HG02870 (cell line): Measurements from ENCODE around the gene MIF.
A peak's percentile ranks its signal among the peaks of the same experiment; 100 is the strongest.
"Not testable (repeated sequence)": the region's sequence is repeated elsewhere in the genome, so short reads cannot be mapped to it uniquely, and the experiment has no call there.

Source experiments
- ATAC-seq: cut with Tn5 transposase; IDR thresholded peaks from one replicate; pipeline ENCODE4 v1.9.1; 2021; ENCODE audit warnings: mild to moderate bottlenecking, moderate library complexity; ENCODE audit not compliant: unreplicated experiment

Gene MIF

DNA sequence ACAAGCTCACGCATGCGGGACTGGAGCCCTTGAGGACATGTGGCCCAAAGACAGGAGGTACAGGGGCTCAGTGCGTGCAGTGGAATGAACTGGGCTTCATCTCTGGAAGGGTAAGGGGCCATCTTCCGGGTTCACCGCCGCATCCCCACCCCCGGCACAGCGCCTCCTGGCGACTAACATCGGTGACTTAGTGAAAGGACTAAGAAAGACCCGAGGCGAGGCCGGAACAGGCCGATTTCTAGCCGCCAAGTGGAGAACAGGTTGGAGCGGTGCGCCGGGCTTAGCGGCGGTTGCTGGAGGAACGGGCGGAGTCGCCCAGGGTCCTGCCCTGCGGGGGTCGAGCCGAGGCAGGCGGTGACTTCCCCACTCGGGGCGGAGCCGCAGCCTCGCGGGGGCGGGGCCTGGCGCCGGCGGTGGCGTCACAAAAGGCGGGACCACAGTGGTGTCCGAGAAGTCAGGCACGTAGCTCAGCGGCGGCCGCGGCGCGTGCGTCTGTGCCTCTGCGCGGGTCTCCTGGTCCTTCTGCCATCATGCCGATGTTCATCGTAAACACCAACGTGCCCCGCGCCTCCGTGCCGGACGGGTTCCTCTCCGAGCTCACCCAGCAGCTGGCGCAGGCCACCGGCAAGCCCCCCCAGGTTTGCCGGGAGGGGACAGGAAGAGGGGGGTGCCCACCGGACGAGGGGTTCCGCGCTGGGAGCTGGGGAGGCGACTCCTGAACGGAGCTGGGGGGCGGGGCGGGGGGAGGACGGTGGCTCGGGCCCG is at the start of gene MIF:
MIF (plus strand) TSS at position 439 of the 765 bp plus-strand sequence; CDS start at position 531, 92 bp downstream.
- ATAC-seq, result peak; percentile 79

DNA sequence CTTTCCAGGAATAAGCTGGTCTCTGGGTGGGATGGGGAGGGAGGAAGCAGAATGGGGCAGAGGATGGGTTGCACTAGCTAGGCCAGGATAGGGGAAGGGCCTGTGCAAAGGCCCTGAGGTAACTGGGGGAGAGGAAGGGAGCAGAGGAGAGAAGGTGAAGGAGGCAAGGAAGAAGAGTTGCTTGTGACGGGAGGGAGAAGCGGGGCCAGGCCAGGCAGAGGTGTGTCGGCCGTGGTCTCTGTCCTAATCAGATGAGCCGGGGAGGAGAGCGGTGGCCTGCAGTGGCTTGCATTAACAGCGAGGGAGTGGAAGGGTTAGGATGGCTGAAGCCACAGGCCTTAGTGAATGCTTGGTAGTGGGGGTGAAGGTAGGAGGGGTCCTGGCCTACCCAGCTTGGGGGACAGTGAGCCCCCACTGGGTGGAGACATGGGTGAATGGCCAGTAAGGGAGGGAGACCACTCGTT is 49.4 kb upstream of the MIF start:
- ATAC-seq, result no peak

DNA sequence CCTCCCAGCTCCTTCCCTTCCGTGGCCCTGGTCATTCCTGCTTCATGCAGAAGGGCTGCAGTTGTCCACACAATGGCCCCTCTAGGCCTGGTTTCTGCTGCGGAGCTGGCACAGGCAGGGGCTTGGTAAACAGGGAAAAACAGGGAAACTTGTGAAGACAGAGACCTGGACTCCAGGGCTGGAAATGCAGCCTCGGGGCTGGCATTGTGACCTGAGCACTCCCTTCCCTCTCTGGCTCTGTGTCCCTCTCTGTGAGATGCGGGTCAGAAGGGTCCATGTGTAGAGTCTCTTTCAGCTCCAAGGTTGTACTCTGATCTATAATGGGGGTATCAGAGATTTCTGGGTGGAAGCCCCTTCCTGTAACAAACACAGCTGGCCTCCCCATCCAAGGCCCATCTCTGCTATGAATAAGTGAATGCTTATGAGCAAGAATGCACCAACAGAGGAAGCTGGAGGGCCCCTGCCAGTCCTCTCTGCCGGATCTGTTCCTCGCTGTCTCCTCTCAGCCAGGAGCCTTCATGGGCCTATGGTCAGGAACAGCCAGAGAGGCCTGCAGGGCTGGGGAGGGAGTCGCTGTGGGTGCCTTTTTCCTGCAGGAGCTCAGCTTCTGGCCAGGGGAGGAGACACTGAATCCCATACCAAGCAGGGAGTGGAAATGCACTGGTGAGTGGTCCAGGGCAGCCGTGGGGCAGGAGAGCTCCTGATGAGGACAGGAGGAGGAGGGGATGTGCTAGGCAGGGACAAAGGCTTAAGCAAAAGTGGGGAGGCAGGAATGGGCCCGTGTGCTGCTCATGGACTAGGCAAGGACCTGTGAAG is 48.7 kb upstream of the MIF start:
- no peak for ATAC-seq

DNA sequence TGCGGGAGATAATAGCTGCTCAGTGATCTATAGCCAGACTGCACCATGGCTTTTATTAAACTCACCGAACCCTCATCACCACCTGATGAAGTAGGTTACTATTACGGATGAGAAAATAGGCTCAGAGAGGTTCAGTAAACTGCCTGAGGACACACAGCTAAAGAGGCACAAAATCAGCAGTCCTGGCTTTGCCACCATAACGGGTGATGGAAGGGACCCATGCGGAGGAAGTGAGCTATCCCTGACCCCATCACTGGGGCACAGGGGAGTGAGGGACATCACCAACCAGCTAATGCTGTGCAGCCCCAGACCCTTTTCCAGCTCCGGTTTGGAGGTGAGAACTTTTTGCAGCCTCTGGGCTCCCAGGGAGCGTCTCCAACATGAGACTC is 48.1 kb upstream of the MIF start:
- ATAC-seq, result no peak

DNA sequence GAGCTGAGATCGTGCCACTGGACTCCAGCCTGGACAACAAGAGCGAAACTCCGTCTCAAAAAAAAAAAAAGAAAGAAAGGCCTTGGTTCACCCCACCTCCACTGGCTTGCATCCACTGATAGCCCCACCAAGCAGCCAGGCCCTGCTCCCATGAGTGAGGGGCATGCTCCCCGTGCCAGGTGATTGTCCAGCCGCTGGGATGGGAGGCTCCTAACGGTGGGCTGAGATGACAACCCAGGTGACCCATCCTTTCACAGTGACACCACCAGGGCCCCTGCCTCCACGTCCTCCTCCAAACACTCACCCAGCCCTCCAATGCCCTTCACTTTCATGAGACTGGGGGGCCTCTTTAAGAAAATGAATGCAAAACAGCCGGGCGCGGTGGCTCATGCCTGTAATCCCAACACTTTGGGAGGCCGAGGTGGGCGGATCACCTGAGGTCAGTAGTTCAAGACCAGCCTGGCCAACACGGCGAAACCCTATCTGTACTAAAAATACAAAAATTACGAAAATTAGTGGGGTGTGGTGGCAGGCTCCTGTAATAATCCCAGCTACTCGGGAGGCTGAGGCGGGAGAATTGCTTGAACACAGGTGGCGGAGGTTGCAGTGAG is 46.8 kb upstream of the MIF start:
- ATAC-seq, result no peak

DNA sequence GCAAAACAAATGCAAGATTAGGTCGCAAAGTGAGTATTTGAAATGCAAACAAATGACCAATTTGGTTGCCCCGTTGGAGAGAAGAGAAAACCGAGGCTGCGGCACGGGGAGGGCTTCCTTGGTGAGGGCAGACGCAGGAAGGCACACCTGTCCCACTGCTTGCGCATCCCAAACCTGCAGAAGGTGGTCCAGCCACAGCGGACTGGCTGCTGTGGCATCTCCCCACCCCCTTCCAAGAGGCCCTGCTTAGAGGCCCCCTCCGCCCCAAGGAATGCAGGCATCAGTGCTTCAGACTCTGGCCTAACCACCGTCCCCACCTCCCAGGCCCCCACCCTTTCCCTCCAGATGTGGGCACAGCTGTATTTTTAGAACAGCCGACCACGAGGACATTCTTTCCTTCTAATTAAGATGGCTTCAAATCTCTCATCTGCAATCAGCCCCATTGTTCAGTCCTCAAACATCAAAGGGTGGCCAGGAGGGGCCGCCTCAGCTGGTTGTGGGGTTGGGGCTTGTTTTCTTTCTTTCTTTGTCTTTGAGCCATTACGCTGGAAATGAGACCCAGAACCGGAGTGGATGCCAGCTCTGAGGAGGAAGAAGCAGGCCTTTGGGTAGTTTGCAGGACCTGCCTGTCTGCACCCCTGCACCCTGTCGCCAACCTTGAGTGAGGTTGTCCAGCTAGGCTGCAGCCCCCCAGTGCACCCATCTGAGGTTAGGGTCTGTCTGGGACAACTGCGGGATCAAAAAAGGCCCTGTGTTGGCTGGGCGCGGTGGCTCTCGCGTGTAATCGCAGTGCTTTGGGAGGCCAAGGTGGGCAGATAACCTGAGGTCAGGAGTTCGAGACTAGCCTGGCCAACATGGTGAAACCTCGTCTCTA is 46.0 kb upstream of the MIF start:
- no peak for ATAC-seq

DNA sequence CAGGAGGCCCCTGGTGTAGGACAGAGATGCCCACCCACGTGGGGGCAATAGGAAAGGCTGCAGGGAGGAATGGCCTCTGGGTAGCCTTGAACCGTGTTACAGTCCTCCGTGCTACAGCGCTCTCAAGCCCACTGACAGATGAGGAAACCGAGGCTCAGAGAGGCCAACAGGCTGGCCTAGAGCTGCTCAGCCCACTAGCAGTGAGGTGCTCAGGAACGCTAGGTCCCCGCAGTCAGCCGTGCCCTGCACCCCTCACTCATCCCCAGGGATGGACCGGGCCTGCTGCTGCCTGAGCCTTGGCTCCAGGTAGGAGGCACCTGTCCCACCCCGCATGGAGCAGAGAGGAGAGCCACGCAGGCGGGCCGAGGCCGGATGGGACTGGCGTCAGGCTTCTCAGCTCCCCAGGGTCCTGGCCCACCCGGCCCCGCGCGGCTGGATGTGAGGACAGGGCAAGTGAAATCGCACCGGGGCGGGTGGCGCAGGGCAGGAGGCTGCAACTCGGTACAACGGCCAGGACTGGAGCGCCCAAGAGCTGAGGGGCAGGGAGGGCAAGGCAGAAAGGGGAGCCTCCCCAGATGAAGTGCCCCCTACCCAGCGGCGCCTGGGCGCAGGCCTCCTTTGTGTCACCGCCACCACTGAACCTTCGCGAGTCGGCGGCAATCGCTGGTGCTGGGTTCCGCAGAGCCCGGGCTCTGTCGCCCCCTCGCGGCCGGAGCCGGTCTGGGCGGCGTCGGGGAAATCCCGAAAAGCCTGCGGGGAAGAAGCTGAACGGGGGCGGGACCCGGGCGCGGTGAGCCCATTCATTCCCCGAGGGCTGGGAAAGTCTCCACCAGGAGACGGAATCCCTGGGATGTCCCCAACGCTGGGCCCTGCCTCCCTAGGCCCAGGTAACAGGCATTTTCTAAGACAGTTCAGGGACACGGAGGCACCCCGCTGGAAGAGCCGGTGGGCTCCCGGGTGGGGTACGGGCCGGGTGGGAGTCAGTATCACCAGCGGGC is 44.9 kb upstream of the MIF start:
- no peak for ATAC-seq

DNA sequence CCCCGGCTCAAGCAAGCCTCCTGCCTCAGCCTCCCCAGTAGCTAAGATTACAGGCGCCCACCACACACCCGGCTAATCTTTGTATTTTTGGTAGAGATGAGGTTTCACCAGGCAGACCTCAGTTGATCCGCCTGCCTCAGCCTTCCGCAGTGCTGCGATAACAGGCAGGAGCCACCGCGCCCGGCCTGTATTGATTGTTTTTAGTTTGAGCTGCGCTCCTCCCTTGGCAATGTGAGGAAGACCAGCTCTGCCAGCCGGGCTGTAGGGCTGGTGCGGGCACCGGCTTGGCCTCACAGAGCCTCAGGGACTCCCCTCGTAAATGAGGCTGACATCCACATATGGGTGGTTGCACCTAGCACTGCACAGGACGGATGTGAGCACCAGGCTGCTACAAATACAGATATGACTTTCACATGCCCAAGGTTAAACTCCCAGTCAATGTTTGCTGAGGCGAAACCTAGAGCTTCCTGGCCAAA is 44.0 kb upstream of the MIF start:
- ATAC-seq, result no peak

DNA sequence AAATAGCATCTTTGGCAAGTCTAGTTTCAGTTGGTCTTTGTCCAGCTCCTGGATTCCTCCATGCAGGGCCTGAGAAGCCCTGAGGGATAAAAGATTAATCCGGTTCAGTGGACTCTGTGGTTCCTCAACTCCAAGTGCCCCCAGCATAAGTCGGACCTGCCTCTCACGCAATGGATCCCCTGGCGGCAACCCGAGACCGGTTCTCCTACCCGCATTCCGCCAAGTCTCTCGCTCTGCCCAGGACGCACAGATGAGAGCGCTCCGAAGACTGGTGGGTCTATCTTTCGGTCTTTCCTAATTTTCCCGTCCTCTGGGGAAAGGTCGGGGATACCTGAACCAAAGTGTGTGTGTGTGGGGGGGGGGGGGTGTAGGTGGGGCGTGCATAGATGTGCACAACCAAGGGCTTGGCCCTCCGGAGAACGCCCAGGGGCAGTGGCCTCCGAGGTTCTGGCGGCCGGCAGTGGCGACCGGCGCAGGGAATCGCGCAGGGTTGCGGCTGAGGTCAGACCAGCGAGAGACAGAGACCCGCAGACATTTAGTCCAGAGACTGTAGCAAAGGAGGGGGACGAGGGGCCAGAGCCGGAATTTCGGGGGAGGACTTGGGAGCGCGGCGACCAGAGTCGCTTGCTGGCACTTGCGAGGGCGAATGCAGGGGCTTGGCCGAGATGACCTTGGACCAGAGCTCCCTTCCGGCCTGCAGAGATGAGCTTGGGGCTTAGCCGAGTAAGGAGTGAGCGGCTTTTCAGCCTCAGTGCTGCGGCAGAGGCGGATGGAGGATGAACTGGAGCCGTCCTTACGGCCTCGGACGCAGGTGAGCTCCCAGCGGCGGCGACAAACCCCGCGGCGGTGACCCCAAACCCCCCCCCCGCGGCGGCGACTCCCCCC is 37.2 kb upstream of the MIF start:
- ATAC-seq, result peak; percentile 47

DNA sequence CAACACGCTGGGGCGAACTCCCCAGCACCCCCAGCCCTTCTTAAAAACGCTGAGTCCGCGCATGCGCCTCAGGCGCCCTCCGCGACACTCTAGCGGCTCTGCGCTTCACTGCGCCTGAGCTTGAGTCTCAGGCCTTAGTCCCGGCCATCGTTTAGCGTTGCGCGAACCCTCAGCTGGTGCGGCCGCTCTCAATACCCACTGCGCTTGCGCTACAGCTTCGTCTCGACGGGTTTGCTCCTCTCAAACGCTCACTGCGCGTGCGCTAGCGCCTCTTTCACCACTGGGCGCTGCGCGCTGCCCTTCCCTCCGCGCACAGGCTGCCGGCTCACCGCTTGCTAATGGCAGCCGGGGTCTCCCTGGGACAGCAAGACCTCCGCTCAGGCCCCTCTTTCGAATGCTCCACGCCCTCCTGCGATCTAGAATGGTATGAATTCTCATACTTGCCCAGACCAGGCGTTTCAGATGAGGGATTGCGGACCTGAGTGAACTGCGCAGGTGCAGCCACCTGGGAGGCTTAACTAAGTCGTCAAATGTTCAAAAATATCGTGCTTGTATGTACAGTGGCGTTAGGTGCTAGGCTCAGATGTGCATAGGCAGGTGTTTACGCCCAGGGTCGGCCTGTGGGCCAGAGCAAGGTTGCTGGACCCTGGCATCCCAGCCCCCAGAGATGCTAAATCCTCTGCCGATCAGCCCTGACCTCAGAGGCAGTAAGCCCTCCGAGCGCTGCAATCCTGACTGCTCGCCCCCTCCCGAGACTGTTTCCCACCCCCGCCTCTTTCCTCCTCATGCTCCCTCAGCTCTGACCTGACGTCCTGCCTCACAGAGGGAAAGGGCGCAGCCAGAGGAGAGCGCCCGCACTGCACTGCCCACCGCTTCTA is 36.3 kb upstream of the MIF start, which contains the start of gene SLC2A11:
SLC2A11 (plus strand) TSS at position 270 of the 878 bp plus-strand sequence; CDS start at position 395, 125 bp downstream.
- ATAC-seq, result peak; percentile 85

DNA sequence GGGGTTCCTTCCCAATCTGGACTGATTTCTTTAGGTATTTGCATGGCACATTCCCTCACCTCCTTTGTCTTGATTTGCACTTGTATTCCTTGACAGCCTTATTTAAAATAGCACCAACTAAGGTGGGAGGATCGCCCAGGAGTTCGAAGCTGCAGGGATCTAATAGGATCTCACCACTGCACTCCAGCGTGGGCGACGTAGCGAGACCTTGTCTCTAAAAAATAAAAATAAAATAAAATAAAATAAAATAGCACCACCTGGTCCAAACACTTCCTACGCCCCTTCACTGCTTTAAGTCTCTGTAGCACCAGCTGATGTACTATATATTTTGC is 35.7 kb upstream of the MIF start:
- no peak for ATAC-seq

DNA sequence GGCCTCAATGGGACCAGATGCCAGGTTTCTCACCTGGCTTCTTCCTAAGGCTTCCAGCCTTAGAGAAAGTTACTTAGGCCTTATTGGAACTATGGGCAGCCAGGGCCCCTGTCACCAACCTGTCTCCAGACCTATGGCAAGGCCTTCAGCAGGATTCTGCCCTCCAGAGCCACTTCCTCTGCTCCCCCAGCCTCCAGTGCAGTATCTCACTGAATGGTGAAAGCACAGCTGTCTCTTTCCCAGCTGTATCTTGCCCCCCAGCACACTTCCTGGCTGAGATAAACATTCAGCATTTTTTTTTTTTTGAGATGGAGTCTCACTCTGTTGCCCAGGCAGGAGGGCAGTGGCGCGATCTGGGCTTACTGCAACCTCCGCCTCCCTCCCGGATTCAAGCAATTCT is 35.0 kb upstream of the MIF start:
- ATAC-seq, result no peak

DNA sequence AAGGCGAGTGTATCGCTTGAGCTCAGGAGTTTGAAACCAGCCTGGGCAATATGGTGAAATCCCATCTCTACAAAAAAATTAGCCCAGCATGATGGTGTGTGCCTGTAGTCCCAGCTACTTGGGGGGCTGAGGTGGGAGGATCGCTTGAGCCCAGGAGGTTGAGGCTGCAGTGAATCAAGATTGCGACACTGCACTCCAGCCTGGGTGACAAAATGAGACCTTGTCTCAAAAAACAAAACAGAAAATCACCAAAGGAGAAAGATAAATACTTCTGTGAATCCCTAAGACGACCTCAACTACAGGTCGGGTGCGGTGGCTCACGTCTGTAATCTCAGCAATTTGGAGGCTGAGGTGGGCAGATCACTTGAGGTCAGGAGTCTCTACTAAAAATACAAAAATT is 34.0 kb upstream of the MIF start:
- ATAC-seq, result not testable (repeated sequence)

DNA sequence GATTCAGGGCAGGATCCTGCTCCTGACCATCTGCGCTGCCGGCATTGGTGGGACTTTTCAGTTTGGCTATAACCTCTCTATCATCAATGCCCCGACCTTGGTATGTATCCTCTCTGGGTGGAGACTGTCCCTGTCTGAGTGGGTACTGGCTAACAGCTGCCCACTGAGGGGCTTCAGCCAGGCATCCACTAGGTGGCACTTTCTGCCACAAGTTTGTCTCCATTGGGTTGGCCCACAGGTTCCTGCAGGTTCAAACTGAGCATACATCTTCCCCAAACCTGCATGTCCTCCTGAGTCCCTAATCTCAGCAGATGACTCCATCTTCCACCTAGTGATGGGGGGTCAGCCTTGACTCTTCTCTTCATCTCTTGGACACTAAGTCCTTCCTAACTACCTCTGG is 32.1 kb upstream of the MIF start:
- ATAC-seq, result no peak

DNA sequence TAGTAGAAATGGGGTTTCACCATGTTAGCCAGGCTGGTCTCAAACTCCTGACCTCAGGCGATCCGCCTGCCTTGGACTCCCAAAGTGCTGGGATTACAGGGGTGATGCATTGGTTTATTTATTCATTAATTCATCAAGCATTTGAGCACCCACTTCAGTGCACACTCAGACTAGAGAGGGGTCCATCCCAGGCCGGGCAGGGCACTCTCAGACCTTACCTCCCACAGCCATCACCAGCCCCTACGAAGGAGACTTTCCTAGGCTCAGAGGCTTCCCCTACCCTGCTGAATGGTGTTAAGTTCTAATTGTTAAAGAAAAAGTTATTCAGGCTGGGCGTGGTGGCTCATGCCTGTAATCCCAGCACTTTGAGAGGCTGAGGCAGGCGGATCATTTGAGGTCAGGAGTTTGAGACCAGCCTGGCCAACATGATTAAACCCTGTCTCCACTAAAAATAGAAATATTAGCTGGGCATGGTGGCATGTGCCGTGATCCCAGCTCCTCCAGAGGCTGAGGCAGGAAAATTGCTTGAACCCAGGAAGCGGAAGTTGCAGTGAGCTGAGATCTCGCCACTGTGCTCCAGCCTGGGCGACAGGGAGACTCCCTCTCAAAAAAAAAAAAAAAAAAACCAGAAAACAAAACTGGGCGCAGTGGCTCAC is 29.6 kb upstream of the MIF start:
- not testable (repeated sequence) for ATAC-seq

DNA sequence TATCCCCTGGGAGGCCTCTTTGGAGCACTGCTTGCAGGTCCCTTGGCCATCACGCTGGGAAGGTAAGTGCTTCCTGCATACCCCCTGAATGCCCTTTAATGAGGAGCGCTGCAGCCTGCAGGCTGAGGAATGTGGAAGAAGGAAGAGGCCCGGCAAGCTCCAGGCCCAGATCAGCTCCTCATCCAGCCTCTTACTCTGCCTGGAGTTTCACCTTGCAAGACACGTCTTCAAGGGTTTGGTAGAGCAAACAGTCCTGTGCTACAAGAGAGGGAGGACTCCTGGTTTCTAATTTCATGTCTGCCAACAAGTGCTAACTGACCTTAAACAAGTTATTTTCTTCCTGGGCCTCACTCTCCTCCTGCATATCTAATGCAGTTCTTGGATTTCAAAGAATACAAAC is 25.6 kb upstream of the MIF start:
- no peak for ATAC-seq

DNA sequence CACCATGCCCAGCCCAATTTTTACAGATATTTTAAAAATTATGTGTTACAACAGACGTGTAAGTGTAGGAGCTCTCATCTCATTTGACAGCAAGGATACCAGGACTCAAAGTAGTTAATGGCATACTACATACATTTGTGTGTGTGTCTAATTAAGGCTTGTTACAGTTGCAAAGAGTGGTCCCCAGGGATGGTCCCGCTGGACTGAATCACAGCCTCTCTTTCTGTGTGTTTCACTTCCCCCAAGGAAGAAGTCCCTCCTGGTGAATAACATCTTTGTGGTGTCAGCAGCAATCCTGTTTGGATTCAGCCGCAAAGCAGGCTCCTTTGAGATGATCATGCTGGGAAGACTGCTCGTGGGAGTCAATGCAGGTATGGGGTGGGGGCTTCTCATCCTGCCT is 19.3 kb upstream of the MIF start:
- ATAC-seq, result no peak
